Spleen (tissue), 7 donors: ENCODE results near the gene APAF1.

Experiments used
- CTCF ChIP-seq, 11 experiments: fragments of 200-600 bp in 7 of 11; fragments of 450-650 bp in 4 of 11; sonication (generic) in 4 of 11; IDR thresholded peaks in 8 of 11; conservative IDR thresholded peaks in 3 of 11; 1 replicate in 7 of 11; 2 replicates in 4 of 11; pipeline versions ENCODE4 v1.4.0 to v1.8.0; 2016 to 2021; ENCODE audit warnings: antibody characterized with exemption in 11 of 11, inconsistent platforms in 4 of 11, mild to moderate bottlenecking in 1 of 11
- POLR2A ChIP-seq, 3 donors: fragments of 450-650 bp; IDR thresholded peaks; one replicate each; pipeline ENCODE4 v1.5.1; 2017; ENCODE audit warnings: antibody characterized with exemption in 3 of 3, mild to moderate bottlenecking in 1 of 3
- POLR2AphosphoS5 ChIP-seq, 3 donors: sonication (generic); formaldehyde crosslinking; IDR thresholded peaks; one replicate each; pipeline ENCODE4 v1.5.1; 2017; ENCODE audit warnings: antibody characterized with exemption in 3 of 3
- donor health status: DM: no; HTN: no; CAD: no; lungs with moderate emphysema.
- donor health status: DM: no; HTN: no; CAD: no.
- donor health status: DM: no; HTN: no; CAD: no.

GRCh38 chr12:98635657-98636323 lies 9.3 kb upstream of the APAF1 start:
- TF ChIP-seq CTCF (IDR thresholded peaks at IDR 0.05 in 8 of 11, conservative IDR thresholded peaks at IDR 0.05 in 3 of 11) (no peak), POLR2AphosphoS5 (IDR thresholded peaks at IDR 0.05) (no peak), POLR2A (IDR thresholded peaks at IDR 0.05) (no peak)
